HepG2 (cell line): ENCODE data around the gene NFE2L2.

ENCODE experiments used
- BRD4 ChIP-seq: sonication (generic); formaldehyde crosslinking; IDR thresholded peaks from 2 replicates; pipeline ENCODE4 v1.4.0; 2020; ENCODE audit warnings: missing genetic modification reagents
- HOXA7 ChIP-seq: sonication (generic); formaldehyde crosslinking; IDR thresholded peaks from 2 replicates; pipeline ENCODE4 v1.8.1; 2022; ENCODE audit warnings: mild to moderate bottlenecking, missing genetic modification reagents, moderate library complexity
- JUND ChIP-seq: sonication (generic); formaldehyde crosslinking; IDR thresholded peaks from 2 replicates; pipeline ENCODE4 v1.8.0; 2022; ENCODE audit warnings: mild to moderate bottlenecking, missing genetic modification reagents
- NFKBIZ ChIP-seq: IDR thresholded peaks from 2 replicates; pipeline ENCODE4 v1.6.1; 2018; ENCODE audit warnings: missing genetic modification reagents, missing compliant biosample characterization
- PAX8 ChIP-seq: sonication (generic); formaldehyde crosslinking; IDR thresholded peaks from 2 replicates; pipeline ENCODE4 v1.8.0; 2022; ENCODE audit warnings: mild to moderate bottlenecking, missing genetic modification reagents, borderline replicate concordance
- ZNF766 ChIP-seq: sonication (generic); formaldehyde crosslinking; IDR thresholded peaks from 2 replicates; pipeline ENCODE4 v1.5.0; 2020; ENCODE audit warnings: missing genetic modification reagents, borderline replicate concordance
- ZNF816 ChIP-seq: sonication (generic); formaldehyde crosslinking; IDR thresholded peaks from 2 replicates; pipeline ENCODE4 v1.8.0; 2022; ENCODE audit warnings: missing genetic modification reagents, mild to moderate bottlenecking, borderline replicate concordance
- ZSCAN25 ChIP-seq: sonication (generic); formaldehyde crosslinking; IDR thresholded peaks from 2 replicates; pipeline ENCODE4 v1.8.0; 2022; ENCODE audit warnings: mild to moderate bottlenecking, missing genetic modification reagents
- TF ChIP-seq, protein P1 (sequence below): sonication (generic); formaldehyde crosslinking; IDR thresholded peaks from 2 replicates; pipeline ENCODE4 v1.5.0; 2020; ENCODE audit warnings: mild to moderate bottlenecking, missing genetic modification reagents, moderate library complexity

DNA sequence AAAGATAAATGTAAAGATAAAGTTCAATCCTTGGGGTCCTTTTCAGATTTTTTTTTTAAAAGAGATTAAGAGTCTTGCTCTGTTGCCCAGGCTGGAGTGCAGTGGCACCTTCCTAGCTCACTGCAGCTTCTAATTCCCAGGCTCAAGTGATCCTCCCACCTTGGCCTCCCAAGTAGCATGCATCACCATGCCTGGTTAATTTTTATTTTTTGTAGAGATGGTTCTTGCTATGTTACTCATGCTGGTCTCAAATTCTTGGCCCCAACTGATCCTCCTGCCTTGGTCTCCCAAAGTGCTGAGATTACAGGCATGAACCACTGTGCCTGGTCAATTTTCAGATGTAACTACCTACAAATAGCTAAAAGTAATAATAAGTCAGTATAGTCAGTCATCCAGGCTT, 21.1 kb downstream of the NFE2L2 start:
- no peak for TF ChIP-seq PAX8 (CRISPR knock-in tag)
- TF ChIP-seq JUND (CRISPR knock-in tag) = no peak
- TF ChIP-seq ZNF766 = no peak
- no peak for TF ChIP-seq NFKBIZ (CRISPR knock-in tag)
- TF ChIP-seq, protein P1, sequence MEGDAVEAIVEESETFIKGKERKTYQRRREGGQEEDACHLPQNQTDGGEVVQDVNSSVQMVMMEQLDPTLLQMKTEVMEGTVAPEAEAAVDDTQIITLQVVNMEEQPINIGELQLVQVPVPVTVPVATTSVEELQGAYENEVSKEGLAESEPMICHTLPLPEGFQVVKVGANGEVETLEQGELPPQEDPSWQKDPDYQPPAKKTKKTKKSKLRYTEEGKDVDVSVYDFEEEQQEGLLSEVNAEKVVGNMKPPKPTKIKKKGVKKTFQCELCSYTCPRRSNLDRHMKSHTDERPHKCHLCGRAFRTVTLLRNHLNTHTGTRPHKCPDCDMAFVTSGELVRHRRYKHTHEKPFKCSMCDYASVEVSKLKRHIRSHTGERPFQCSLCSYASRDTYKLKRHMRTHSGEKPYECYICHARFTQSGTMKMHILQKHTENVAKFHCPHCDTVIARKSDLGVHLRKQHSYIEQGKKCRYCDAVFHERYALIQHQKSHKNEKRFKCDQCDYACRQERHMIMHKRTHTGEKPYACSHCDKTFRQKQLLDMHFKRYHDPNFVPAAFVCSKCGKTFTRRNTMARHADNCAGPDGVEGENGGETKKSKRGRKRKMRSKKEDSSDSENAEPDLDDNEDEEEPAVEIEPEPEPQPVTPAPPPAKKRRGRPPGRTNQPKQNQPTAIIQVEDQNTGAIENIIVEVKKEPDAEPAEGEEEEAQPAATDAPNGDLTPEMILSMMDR = no peak
- no peak for TF ChIP-seq ZNF816 (CRISPR knock-in tag)
- TF ChIP-seq ZSCAN25 = no peak
- no peak for TF ChIP-seq BRD4
- no peak for TF ChIP-seq HOXA7 (CRISPR knock-in tag)
